GM23338 (cell line): ENCODE measurements around the gene PKLR. TPM values are rescaled to one million over a fixed set of nuclear protein-coding genes. Genes with fewer than 3 reads are reported as not detected.

Source experiments
- ATAC-seq: fragments of 200-7000 bp; cut with Tn5 transposase; 3 replicates; pipeline ENCODE4 v1.9.1; 2020
- DNase-seq: peaks from one replicate; pipeline ENCODE4 v3.0.0-alpha.2; 2015; ENCODE audit warnings: low spot score
- H2AFZ ChIP-seq: fragments of 200-600 bp; sonication (generic); 2 replicates; pipeline ENCODE4 v1.8.0; 2016; ENCODE audit warnings: antibody characterized with exemption, mild to moderate bottlenecking, moderate library complexity
- H3F3A ChIP-seq: fragments of 200-600 bp; sonication (generic); replicated peaks from 2 replicates; pipeline ENCODE4 v1.8.0; 2017; ENCODE audit warnings: antibody characterized with exemption, mixed run types, low read depth
- H3K27ac ChIP-seq: fragments of 200-600 bp; sonication (generic); 2 replicates; pipeline ENCODE4 v1.6.1; 2016; ENCODE audit warnings: low read depth
- H3K27me3 ChIP-seq: fragments of 200-600 bp; sonication (generic); 2 replicates; pipeline ENCODE4 v1.8.0; 2016; ENCODE audit warnings: mild to moderate bottlenecking, mixed run types, moderate library complexity; ENCODE audit not compliant: insufficient read depth
- H3K36me3 ChIP-seq: fragments of 200-600 bp; sonication (generic); 2 replicates; pipeline ENCODE4 v1.8.0; 2016; ENCODE audit warnings: mild to moderate bottlenecking; ENCODE audit not compliant: insufficient read depth
- H3K4me1 ChIP-seq: fragments of 200-600 bp; sonication (generic); 2 replicates; pipeline ENCODE4 v1.8.0; 2016; ENCODE audit warnings: mild to moderate bottlenecking, moderate library complexity; ENCODE audit not compliant: insufficient read depth
- H3K4me2 ChIP-seq: fragments of 200-600 bp; sonication (generic); 2 replicates; pipeline ENCODE4 v1.7.1; 2017; ENCODE audit warnings: mixed run types
- H3K4me3 ChIP-seq: fragments of 200-600 bp; sonication (generic); 2 replicates; pipeline ENCODE4 v1.6.1; 2016; ENCODE audit warnings: mixed run types
- H3K79me2 ChIP-seq: fragments of 200-600 bp; sonication (generic); replicated peaks from 2 replicates; pipeline ENCODE4 v1.8.0; 2017; ENCODE audit warnings: mild to moderate bottlenecking; ENCODE audit not compliant: insufficient read depth
- H3K9me2 ChIP-seq: fragments of 200-600 bp; sonication (generic); 2 replicates; pipeline ENCODE4 v1.8.0; 2017; ENCODE audit not compliant: insufficient read depth
- H4K20me1 ChIP-seq: fragments of 200-600 bp; sonication (generic); replicated peaks from 2 replicates; pipeline ENCODE4 v1.8.0; 2017; ENCODE audit warnings: mild to moderate bottlenecking; ENCODE audit not compliant: insufficient read depth
- H3K27ac Mint-ChIP-seq: 2 replicates; pipeline ENCODE4 v1.8.0; 2020; ENCODE audit warnings: inconsistent platforms, mild to moderate bottlenecking, moderate library complexity, mixed read lengths
- H3K27me3 Mint-ChIP-seq: 3 replicates; pipeline ENCODE4 v1.8.0; 2022; ENCODE audit warnings: low read depth, mild to moderate bottlenecking, moderate library complexity, mixed read lengths, inconsistent platforms; ENCODE audit not compliant: insufficient read depth, poor library complexity
- H3K36me3 Mint-ChIP-seq: 3 replicates; pipeline ENCODE4 v1.8.0; 2021; ENCODE audit warnings: low read depth, mild to moderate bottlenecking, inconsistent platforms, moderate library complexity, mixed read lengths
- H3K4me1 Mint-ChIP-seq: 3 replicates; pipeline ENCODE4 v1.8.0; 2020; ENCODE audit warnings: mild to moderate bottlenecking, inconsistent platforms, mixed read lengths
- H3K4me3 Mint-ChIP-seq: 3 replicates; pipeline ENCODE4 v1.8.0; 2021; ENCODE audit warnings: moderate library complexity, mild to moderate bottlenecking, inconsistent platforms, mixed read lengths
- H3K9me3 Mint-ChIP-seq: 3 replicates; pipeline ENCODE4 v1.8.0; 2020; ENCODE audit warnings: moderate library complexity, mild to moderate bottlenecking, inconsistent platforms, mixed read lengths
- ETS1 ChIP-seq: IDR thresholded peaks from 2 replicates; pipeline ENCODE4 v1.6.1; 2016; ENCODE audit warnings: antibody characterized with exemption
- EZH2 ChIP-seq: fragments of 200-600 bp; sonication (generic); IDR thresholded peaks from one replicate; pipeline ENCODE4 v1.8.0; 2017; ENCODE audit warnings: antibody characterized with exemption, mild to moderate bottlenecking, low read depth; ENCODE audit not compliant: unreplicated experiment
- EZH2phosphoT487 ChIP-seq: fragments of 200-600 bp; sonication (generic); IDR thresholded peaks from one replicate; pipeline ENCODE4 v1.8.1; 2018; ENCODE audit warnings: antibody characterized with exemption; ENCODE audit not compliant: unreplicated experiment
- JUNB ChIP-seq: IDR thresholded peaks from one replicate; pipeline ENCODE4 v1.6.1; 2016; ENCODE audit warnings: antibody characterized with exemption; ENCODE audit not compliant: unreplicated experiment
- POLR2AphosphoS5 ChIP-seq: IDR thresholded peaks from 2 replicates; pipeline ENCODE4 v1.6.1; 2016; ENCODE audit warnings: antibody characterized with exemption, low read depth
- REST ChIP-seq: IDR thresholded peaks from one replicate; pipeline ENCODE4 v1.6.1; 2018; ENCODE audit warnings: antibody characterized with exemption; ENCODE audit not compliant: unreplicated experiment
- STAT1 ChIP-seq: IDR thresholded peaks from one replicate; pipeline ENCODE4 v1.6.1; 2016; ENCODE audit warnings: antibody characterized with exemption; ENCODE audit not compliant: unreplicated experiment
- ZNF462 ChIP-seq: fragments of 250-450 bp; sonication (Bioruptor Pico); IDR thresholded peaks from 2 replicates; pipeline ENCODE4 v1.5.0; 2020; ENCODE audit warnings: mild to moderate bottlenecking, moderate library complexity
- polyA plus RNA-seq: library from polyadenylated mRNA; unstranded; fragments of >200 nt; fragmentation: Nextera tagmentation; extraction: Ambion mirVana; gene quantifications from 2 replicates; pipeline ENCODE4 v1.2.1, GENCODE V29; 2016
- total RNA-seq: library from RNA; depleted of rRNA; stranded (reverse); fragments of >200 nt; shearing (Covaris generic); gene quantifications from 2 replicates; pipeline ENCODE4 v1.2.3, GENCODE V29; 2014

The PKLR gene
- total and polyA plus RNA-seq, 2 experiments from 2014 or later: 2.0 to 3.7 TPM

- peaks cover 14% of the 10 kb centered on the region for H3K4me1 ChIP-seq
- H4K20me1 ChIP-seq: no peaks in the 10 kb centered on the region; the same call in 1 of the 2 replicates
- TF ChIP-seq STAT1 (no peak), EZH2phosphoT487 (no peak), ETS1 (no peak), POLR2AphosphoS5 (no peak), JUNB (no peak), EZH2 (no peak)
- H3K27me3 Mint-ChIP-seq: peaks cover 8% of the 10 kb centered on the region
- no peak overlapping the region for H3K27ac ChIP-seq
- peaks cover 6% of the 10 kb centered on the region for H3K27me3 ChIP-seq
- H3K4me2 ChIP-seq: no peak overlapping the region
- H3K4me3 Mint-ChIP-seq: no peak overlapping the region
- no peaks in the 10 kb centered on the region for H3K9me3 Mint-ChIP-seq
- 0 out of 2 replicates have a peak, but pooled peaks cover 5% of the 10 kb centered on the region for H3K79me2 ChIP-seq
- peaks cover 17% of the 10 kb centered on the region for H3F3A ChIP-seq
- H3K27ac Mint-ChIP-seq: no peak overlapping the region
- H3K9me2 ChIP-seq: no peaks in the 10 kb centered on the region
- no peak overlapping the region for H2AFZ ChIP-seq
- peaks cover 16% of the 10 kb centered on the region for H3K36me3 ChIP-seq
- H3K4me1 Mint-ChIP-seq: peaks cover 18% of the 10 kb centered on the region
- peaks cover 28% of the 10 kb centered on the region for H3K36me3 Mint-ChIP-seq
- ATAC-seq (no peak), DNase-seq (no peak)
- no peak overlapping the region for H3K4me3 ChIP-seq
Measured at GRCh38 chr1:155326631-155327037, 25.4 kb upstream of the PKLR start.

GRCh38 chr1:155326020-155326526 lies 24.8 kb upstream of the PKLR start:
- Histone ChIP-seq H3K36me3 (peaks cover 16% of the 10 kb centered on the region), H4K20me1 (no peaks in the 10 kb centered on the region; the same call in 1 of the 2 replicates), H3K79me2 (0 out of 2 replicates have a peak, but pooled peaks cover 5% of the 10 kb centered on the region), H3K4me1 (peaks cover 19% of the 10 kb centered on the region), H3F3A (peaks cover 19% of the 10 kb centered on the region), H3K9me2 (no peaks in the 10 kb centered on the region), H3K4me3 (peak overlapping the region; percentile 99), H2AFZ (no peak overlapping the region), H3K27ac (no peak overlapping the region), H3K27me3 (peaks cover 7% of the 10 kb centered on the region), H3K4me2 (peak overlapping the region; percentile 99)
- Mint-ChIP-seq H3K9me3 (no peaks in the 10 kb centered on the region), H3K4me1 (peaks cover 22% of the 10 kb centered on the region), H3K27ac (no peak overlapping the region), H3K27me3 (peaks cover 11% of the 10 kb centered on the region), H3K4me3 (peak overlapping the region; percentile 95), H3K36me3 (peaks cover 27% of the 10 kb centered on the region)
- TF ChIP-seq REST (no peak), ZNF462 (CRISPR knock-in tag) (no peak), POLR2AphosphoS5 (no peak), EZH2phosphoT487 (no peak), STAT1 (no peak)
- DNase-seq (no peak), ATAC-seq (no peak)
